CD4-positive, CD25-positive, alpha-beta regulatory T cell (primary cell): ENCODE results near the gene FIBCD1. TPM values are rescaled to one million over a fixed set of nuclear protein-coding genes. Genes with fewer than 3 reads are reported as not detected.

Experiments
- ATAC-seq, 2 donors: fragments of 150-1000 bp; cut with Tn5 transposase; one replicate each; pipeline ENCODE4 v1.10.0; 2021; ENCODE audit warnings: low read depth in 2 of 2, moderate number of reproducible peaks in 2 of 2, moderate library complexity in 1 of 2
- DNase-seq, 3 donors: peaks; one replicate each; pipeline versions ENCODE4 v3.0.0 to v3.0.0-alpha.2; 2012 to 2022; ENCODE audit warnings: mixed read lengths in 1 of 3
- H3K27ac ChIP-seq: one replicate; pipeline ENCODE4 v1.7.0; 2013; ENCODE audit warnings: mild to moderate bottlenecking, low read length; ENCODE audit not compliant: insufficient read depth, poor library complexity, severe bottlenecking
- H3K27me3 ChIP-seq: one replicate; pipeline ENCODE4 v1.7.0; 2013; ENCODE audit warnings: low read length; ENCODE audit not compliant: control insufficient read depth, insufficient read depth
- H3K36me3 ChIP-seq: one replicate; pipeline ENCODE4 v1.7.0; 2013; ENCODE audit warnings: mild to moderate bottlenecking, low read length, moderate library complexity; ENCODE audit not compliant: control insufficient read depth, insufficient read depth
- H3K4me1 ChIP-seq: 2 replicates; pipeline ENCODE4 v1.7.0; 2013; ENCODE audit warnings: mild to moderate bottlenecking, low read length; ENCODE audit not compliant: insufficient read depth, control insufficient read depth, poor library complexity, severe bottlenecking
- H3K4me3 ChIP-seq: one replicate; pipeline ENCODE4 v1.7.0; 2013; ENCODE audit warnings: low read depth, mild to moderate bottlenecking, low read length, moderate library complexity
- H3K9me3 ChIP-seq, 2 experiments: 1 replicate in 1 of 2; 2 replicates in 1 of 2; pipeline ENCODE4 v1.7.0; 2013; ENCODE audit warnings: low read length in 2 of 2, mild to moderate bottlenecking in 1 of 2, moderate library complexity in 1 of 2; ENCODE audit not compliant: control insufficient read depth in 2 of 2
- H3K27ac Mint-ChIP-seq, 3 donors: one replicate each; pipeline ENCODE4 v1.8.0; 2020 to 2022; ENCODE audit warnings: mild to moderate bottlenecking in 3 of 3, mixed read lengths in 3 of 3, moderate library complexity in 2 of 3
- H3K27me3 Mint-ChIP-seq: one replicate; pipeline ENCODE4 v1.8.0; 2022; ENCODE audit warnings: mild to moderate bottlenecking, mixed read lengths
- H3K36me3 Mint-ChIP-seq: one replicate; pipeline ENCODE4 v1.8.0; 2020; ENCODE audit warnings: mixed read lengths
- H3K4me1 Mint-ChIP-seq, 4 donors: one replicate each; pipeline ENCODE4 v1.8.0; 2020 to 2022; ENCODE audit warnings: mixed read lengths in 4 of 4, mild to moderate bottlenecking in 1 of 4
- H3K4me3 Mint-ChIP-seq, 4 donors: one replicate each; pipeline ENCODE4 v1.8.0; 2020 to 2022; ENCODE audit warnings: mild to moderate bottlenecking in 4 of 4, mixed read lengths in 4 of 4, moderate library complexity in 3 of 4
- H3K9me3 Mint-ChIP-seq, 7 donors: one replicate each; pipeline ENCODE4 v1.8.0; 2020 to 2022; ENCODE audit warnings: mixed read lengths in 7 of 7, mild to moderate bottlenecking in 3 of 7, moderate library complexity in 2 of 7
- polyA plus RNA-seq, 4 donors: library from polyadenylated mRNA; unstranded; fragments of 300-500 nt; fragmentation: Illumina TruSeq; gene quantifications; one replicate each; pipeline ENCODE4 v1.2.3, GENCODE V29; 2021
- total RNA-seq: library from RNA; stranded (reverse); gene quantifications from one replicate; pipeline ENCODE4 v1.2.3, GENCODE V29; 2022

The FIBCD1 gene
- total and polyA plus RNA-seq, 5 donors from 2014 or later = not detected

DNA sequence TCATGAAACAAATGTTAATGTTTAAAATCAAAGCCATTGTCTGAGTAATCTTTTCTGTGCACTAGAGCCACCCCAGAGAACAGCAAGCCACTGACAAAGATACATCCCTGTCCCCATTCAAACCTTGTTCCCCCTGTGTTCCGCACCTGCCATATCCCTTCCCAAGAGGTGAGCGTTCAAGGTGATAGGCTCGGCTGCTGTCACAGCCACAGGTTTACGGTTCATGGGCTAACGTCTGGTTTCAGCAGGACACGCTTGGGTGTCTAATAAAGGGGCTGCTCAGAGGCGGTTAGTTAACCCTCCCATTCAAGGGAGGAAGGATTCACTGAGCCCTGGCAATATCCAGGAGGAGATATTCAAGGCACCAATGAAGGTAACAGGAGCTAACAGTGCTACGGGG lies 45.5 kb upstream of the FIBCD1 start:
- Histone ChIP-seq H3K4me1 (no peaks in the 10 kb centered on the region), H3K4me3 (no peak overlapping the region), H3K9me3 (no peaks in the 10 kb centered on the region), H3K27me3 (no peaks in the 10 kb centered on the region), H3K36me3 (no peaks in the 10 kb centered on the region), H3K27ac (no peak overlapping the region)
- Mint-ChIP-seq H3K4me1 (no peaks in the 10 kb centered on the region), H3K27me3 (no peaks in the 10 kb centered on the region), H3K4me3 (no peak overlapping the region), H3K27ac (no peak overlapping the region), H3K9me3 (peaks cover 0 to 1% (median 0%) of the 10 kb centered on the region in 7 donors), H3K36me3 (no peaks in the 10 kb centered on the region)
- ATAC-seq (no peak), DNase-seq (no peak)

DNA sequence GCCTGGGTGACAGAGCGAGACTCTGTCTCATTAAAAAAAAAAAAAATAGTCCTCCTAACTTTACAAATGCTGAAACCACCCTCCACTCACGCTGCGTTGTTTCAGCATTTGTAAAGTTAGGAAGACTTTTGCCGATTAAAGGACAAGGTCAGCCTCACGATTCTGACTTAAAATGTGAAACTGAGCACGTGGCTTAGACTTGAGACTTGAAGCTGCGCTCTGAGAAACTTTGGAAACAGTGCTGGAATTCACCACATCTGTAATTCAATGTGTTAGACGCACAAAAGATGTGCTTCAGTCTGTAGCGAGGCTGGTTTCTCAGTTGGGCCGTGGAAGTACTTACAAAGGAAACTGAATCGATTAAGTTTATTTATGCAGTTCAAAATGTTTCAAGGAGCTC lies 44.9 kb upstream of the FIBCD1 start:
- no peaks in the 10 kb centered on the region for H3K4me1 Mint-ChIP-seq
- H3K36me3 Mint-ChIP-seq = no peaks in the 10 kb centered on the region
- Histone ChIP-seq H3K27me3 (no peaks in the 10 kb centered on the region), H3K4me1 (no peaks in the 10 kb centered on the region), H3K4me3 (no peak overlapping the region), H3K36me3 (no peaks in the 10 kb centered on the region), H3K9me3 (no peaks in the 10 kb centered on the region), H3K27ac (no peak overlapping the region)
- DNase-seq (no peak), ATAC-seq (no peak)
- no peaks in the 10 kb centered on the region for H3K27me3 Mint-ChIP-seq
- peaks cover 0 to 1% (median 0%) of the 10 kb centered on the region in 7 donors for H3K9me3 Mint-ChIP-seq
- no peak overlapping the region for H3K27ac Mint-ChIP-seq
- H3K4me3 Mint-ChIP-seq = no peak overlapping the region

DNA sequence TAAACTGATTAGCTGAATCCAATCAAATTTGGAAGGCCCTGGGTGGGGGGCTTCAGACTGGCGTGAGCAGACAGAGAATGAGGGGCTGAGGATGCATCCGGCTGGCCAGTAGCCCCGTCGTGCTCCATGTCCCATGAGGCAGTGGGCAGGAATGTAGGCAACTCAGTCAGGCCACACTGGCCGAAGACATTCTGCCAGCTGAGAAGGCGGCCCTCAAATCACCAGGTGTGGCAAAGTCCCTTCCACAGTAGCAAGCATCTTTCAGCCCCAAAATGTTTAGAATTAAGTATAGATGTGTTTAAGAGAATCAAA lies 44.3 kb upstream of the FIBCD1 start:
- Histone ChIP-seq H3K4me1 (no peaks in the 10 kb centered on the region), H3K9me3 (no peaks in the 10 kb centered on the region), H3K27me3 (no peaks in the 10 kb centered on the region), H3K36me3 (no peaks in the 10 kb centered on the region), H3K4me3 (no peak overlapping the region), H3K27ac (no peak overlapping the region)
- Mint-ChIP-seq H3K4me3 (no peak overlapping the region), H3K36me3 (no peaks in the 10 kb centered on the region), H3K9me3 (no peaks in the 10 kb centered on the region), H3K27ac (no peak overlapping the region), H3K27me3 (no peaks in the 10 kb centered on the region), H3K4me1 (no peaks in the 10 kb centered on the region)
- DNase-seq (no peak), ATAC-seq (no peak)

DNA sequence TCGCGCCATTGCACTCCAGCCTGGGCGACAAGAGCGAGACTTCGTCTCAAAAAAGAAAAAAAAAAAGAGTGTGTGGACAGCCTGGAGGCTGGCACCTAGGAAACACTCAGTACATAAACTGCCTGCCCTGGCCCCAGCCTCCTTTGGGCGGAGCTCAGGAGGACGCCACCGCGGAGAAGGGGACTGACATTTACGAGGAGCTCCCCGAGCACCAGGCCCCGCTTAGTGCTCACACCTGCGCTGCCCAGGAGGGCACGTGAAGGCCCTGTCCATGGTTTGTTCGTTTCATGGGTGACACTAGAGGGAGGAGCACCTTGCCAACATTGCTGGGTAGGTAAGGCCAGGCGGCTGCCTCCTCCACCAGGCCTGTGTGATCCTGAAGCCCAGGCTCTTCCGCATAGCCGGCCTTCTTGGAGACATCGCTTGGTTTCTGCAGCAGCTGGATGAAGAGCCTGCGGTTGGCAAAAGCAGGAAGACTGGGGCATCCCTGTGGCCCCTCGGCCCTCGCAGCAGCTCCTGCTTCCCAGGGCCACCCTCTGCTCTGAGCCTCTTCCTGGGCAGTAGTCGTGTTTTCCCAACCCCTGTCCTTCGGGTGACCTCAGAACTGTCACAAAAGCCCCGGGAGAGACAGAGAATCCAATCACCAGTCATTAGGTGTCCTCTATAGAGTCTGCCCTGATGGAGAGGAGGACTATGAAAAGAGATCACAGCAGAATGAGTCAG lies 43.8 kb upstream of the FIBCD1 start:
- no peak overlapping the region for H3K4me3 Mint-ChIP-seq
- Histone ChIP-seq H3K4me3 (no peak overlapping the region), H3K4me1 (no peaks in the 10 kb centered on the region), H3K27ac (no peak overlapping the region), H3K27me3 (no peaks in the 10 kb centered on the region), H3K36me3 (no peaks in the 10 kb centered on the region), H3K9me3 (no peaks in the 10 kb centered on the region)
- H3K36me3 Mint-ChIP-seq = no peaks in the 10 kb centered on the region
- no peaks in the 10 kb centered on the region for H3K9me3 Mint-ChIP-seq
- no peaks in the 10 kb centered on the region for H3K4me1 Mint-ChIP-seq
- no peaks in the 10 kb centered on the region for H3K27me3 Mint-ChIP-seq
- DNase-seq = no peak
- H3K27ac Mint-ChIP-seq = no peak overlapping the region
- ATAC-seq = no peak

DNA sequence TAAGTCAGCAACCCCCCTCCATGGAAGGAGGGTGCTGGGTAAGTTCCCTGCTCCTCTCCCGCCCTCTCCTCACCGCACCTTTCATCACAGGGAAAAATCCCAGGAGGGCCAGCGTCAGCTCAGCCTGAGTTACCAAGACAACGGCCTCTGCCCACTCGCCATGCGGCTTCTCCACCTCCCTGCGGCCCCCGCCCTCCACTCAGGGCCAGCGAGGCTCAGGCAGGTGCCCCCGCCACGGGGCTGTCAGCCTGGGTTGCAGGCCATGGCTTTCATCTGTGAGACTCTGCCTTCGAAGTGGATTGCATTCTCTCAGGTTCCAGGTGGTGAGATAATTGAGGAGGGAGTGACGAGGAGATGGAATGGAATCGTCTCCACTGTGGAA lies 42.7 kb upstream of the FIBCD1 start:
- ATAC-seq (no peak), DNase-seq (no peak)
- Mint-ChIP-seq H3K36me3 (no peaks in the 10 kb centered on the region), H3K4me1 (no peaks in the 10 kb centered on the region), H3K27ac (no peak overlapping the region), H3K4me3 (no peak overlapping the region), H3K27me3 (no peaks in the 10 kb centered on the region), H3K9me3 (no peaks in the 10 kb centered on the region)
- no peaks in the 10 kb centered on the region for H3K36me3 ChIP-seq
- H3K27ac ChIP-seq = no peak overlapping the region
- H3K27me3 ChIP-seq = no peaks in the 10 kb centered on the region
- H3K9me3 ChIP-seq = no peaks in the 10 kb centered on the region
- H3K4me1 ChIP-seq = no peaks in the 10 kb centered on the region
- no peak overlapping the region for H3K4me3 ChIP-seq

DNA sequence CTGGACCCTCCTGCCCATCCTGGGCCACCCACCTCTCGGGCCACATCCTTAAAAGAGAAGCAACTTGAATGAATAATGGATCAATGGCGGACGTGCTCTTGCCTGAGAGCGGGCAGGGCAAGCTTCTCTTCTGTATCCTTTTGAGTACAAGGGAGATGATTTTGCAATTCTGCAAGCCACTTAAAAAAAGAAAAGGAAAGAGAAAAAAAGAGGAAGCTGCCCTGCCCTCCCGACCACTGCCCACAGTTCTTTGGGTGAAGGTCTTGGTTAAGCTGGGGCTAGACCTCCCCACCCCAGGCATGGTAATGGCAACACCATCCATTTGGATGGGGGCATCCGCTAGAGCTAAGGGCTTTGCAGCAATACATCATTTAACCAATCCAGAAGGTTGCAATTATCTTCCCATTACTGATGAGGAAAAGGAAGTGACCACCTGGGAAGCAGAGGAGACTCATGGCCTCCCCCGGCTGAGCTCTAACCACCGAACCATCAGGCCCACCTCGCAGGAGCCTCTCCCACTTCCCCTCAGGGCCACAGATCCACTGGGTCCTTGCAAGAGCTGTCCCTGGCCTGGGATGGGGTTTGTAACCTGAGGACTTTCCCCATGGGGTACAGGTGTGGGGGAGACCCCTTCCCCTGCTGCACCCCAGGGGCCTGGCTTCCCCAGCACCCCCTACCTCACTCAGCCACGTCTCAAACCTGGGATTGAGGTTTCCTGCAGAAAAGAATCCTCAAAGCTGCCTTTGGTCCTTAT lies 42.1 kb upstream of the FIBCD1 start:
- Mint-ChIP-seq H3K36me3 (no peaks in the 10 kb centered on the region), H3K27ac (no peak overlapping the region), H3K27me3 (no peaks in the 10 kb centered on the region), H3K4me1 (no peaks in the 10 kb centered on the region), H3K9me3 (no peaks in the 10 kb centered on the region), H3K4me3 (no peak overlapping the region)
- Histone ChIP-seq H3K27me3 (no peaks in the 10 kb centered on the region), H3K9me3 (no peaks in the 10 kb centered on the region), H3K27ac (no peak overlapping the region), H3K4me1 (no peaks in the 10 kb centered on the region), H3K36me3 (no peaks in the 10 kb centered on the region), H3K4me3 (no peak overlapping the region)
- DNase-seq (no peak), ATAC-seq (no peak)

DNA sequence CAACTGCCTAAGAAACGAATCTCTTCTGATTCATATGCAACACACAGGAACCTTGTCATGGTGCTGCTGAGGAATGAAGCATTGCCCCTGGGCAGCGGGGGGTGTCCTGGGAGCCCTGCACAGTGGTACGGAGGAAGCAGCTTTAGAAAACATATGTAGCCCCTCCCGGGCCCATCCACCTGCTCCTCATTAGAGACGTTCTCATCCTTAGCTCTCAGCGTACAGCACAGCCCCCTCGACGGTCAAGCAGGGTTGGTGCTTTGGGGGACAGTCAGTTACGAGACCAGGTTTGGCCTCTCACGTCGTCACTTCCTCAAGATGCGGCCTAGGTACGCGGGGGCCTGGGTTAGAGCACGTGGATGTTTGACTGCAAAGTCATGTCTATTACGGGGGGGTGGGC lies 41.5 kb upstream of the FIBCD1 start:
- H3K36me3 ChIP-seq = no peaks in the 10 kb centered on the region
- no peaks in the 10 kb centered on the region for H3K27me3 ChIP-seq
- no peaks in the 10 kb centered on the region for H3K4me1 ChIP-seq
- Mint-ChIP-seq H3K9me3 (no peaks in the 10 kb centered on the region), H3K27me3 (no peaks in the 10 kb centered on the region), H3K4me1 (no peaks in the 10 kb centered on the region), H3K36me3 (no peaks in the 10 kb centered on the region), H3K27ac (peak overlapping the region in 1 of 3 donors; percentile 89), H3K4me3 (no peak overlapping the region)
- ATAC-seq (no peak), DNase-seq (no peak)
- H3K27ac ChIP-seq = no peak overlapping the region
- H3K9me3 ChIP-seq = no peaks in the 10 kb centered on the region
- H3K4me3 ChIP-seq = no peak overlapping the region
